Endothelial cell (in vitro differentiated cells): ENCODE measurements around the gene HS3ST5. TPM values are rescaled to one million over a fixed set of nuclear protein-coding genes. Genes with fewer than 3 reads are reported as not detected.
"Not testable (repeated sequence)": the region's sequence is repeated elsewhere in the genome, so short reads cannot be mapped to it uniquely, and the experiment has no call there.

Experiments
- DNase-seq: peaks from one replicate; pipeline ENCODE4 v3.0.0; 2021; ENCODE audit warnings: low spot score
- H3K27ac Mint-ChIP-seq: one replicate; pipeline ENCODE4 v1.8.0; 2021; ENCODE audit warnings: mixed read lengths, inconsistent platforms; ENCODE audit not compliant: unreplicated experiment
- H3K27me3 Mint-ChIP-seq: one replicate; pipeline ENCODE4 v1.8.0; 2021; ENCODE audit warnings: mild to moderate bottlenecking, moderate library complexity, mixed read lengths, inconsistent platforms; ENCODE audit not compliant: unreplicated experiment
- H3K36me3 Mint-ChIP-seq: one replicate; pipeline ENCODE4 v1.8.0; 2021; ENCODE audit warnings: mild to moderate bottlenecking, low read depth, mixed read lengths, inconsistent platforms; ENCODE audit not compliant: unreplicated experiment
- H3K4me1 Mint-ChIP-seq: one replicate; pipeline ENCODE4 v1.8.0; 2021; ENCODE audit warnings: mild to moderate bottlenecking, mixed read lengths, inconsistent platforms; ENCODE audit not compliant: unreplicated experiment
- H3K4me3 Mint-ChIP-seq: one replicate; pipeline ENCODE4 v1.8.0; 2021; ENCODE audit warnings: mild to moderate bottlenecking, mixed read lengths, inconsistent platforms; ENCODE audit not compliant: unreplicated experiment
- H3K9me3 Mint-ChIP-seq: one replicate; pipeline ENCODE4 v1.8.0; 2021; ENCODE audit warnings: mixed read lengths, inconsistent platforms; ENCODE audit not compliant: unreplicated experiment
- CTCF ChIP-seq: fragments of 200-600 bp; sonication (generic); IDR thresholded peaks from one replicate; pipeline ENCODE4 v1.5.0; 2021; ENCODE audit warnings: antibody characterized with exemption; ENCODE audit not compliant: unreplicated experiment
- total RNA-seq: library from RNA; stranded (reverse); fragmentation: NEBNext Ultra II Directional; extraction: Animal tissue kit (Norgen Biotek cat#: 25700); gene quantifications from one replicate; pipeline ENCODE4 v1.2.1, GENCODE V29; 2021; ENCODE audit not compliant: unreplicated experiment

Gene HS3ST5
- total RNA-seq, 1 donor from 2014 or later, result 0.51 TPM

- DNase-seq, result no peak
- no peaks in the 10 kb centered on the region for H3K27me3 Mint-ChIP-seq
- no peaks in the 10 kb centered on the region for H3K36me3 Mint-ChIP-seq
- TF ChIP-seq CTCF, result no peak
- no peaks in the 10 kb centered on the region for H3K9me3 Mint-ChIP-seq
- H3K4me3 Mint-ChIP-seq, result no peak overlapping the region
- H3K4me1 Mint-ChIP-seq, result no peaks in the 10 kb centered on the region
- no peak overlapping the region for H3K27ac Mint-ChIP-seq
Measured at GRCh38 chr6:114227944-114228468, 114.8 kb downstream of the HS3ST5 start.

GRCh38 chr6:114220241-114220640 lies 122.6 kb downstream of the HS3ST5 start:
- no peaks in the 10 kb centered on the region for H3K4me1 Mint-ChIP-seq
- H3K36me3 Mint-ChIP-seq, result no peaks in the 10 kb centered on the region
- no peaks in the 10 kb centered on the region for H3K9me3 Mint-ChIP-seq
- no peaks in the 10 kb centered on the region for H3K27me3 Mint-ChIP-seq
- H3K27ac Mint-ChIP-seq, result no peak overlapping the region
- no peak overlapping the region for H3K4me3 Mint-ChIP-seq
- no peak for TF ChIP-seq CTCF
- no peak for DNase-seq

- Mint-ChIP-seq H3K36me3 (no peaks in the 10 kb centered on the region), H3K27me3 (no peaks in the 10 kb centered on the region), H3K4me3 (no peak overlapping the region), H3K9me3 (no peaks in the 10 kb centered on the region), H3K27ac (no peak overlapping the region), H3K4me1 (no peaks in the 10 kb centered on the region)
- no peak for TF ChIP-seq CTCF
- no peak for DNase-seq
Measured at GRCh38 chr6:114218437-114219340, 124.1 kb downstream of the HS3ST5 start.

- not testable (repeated sequence) for DNase-seq, H3K27me3 Mint-ChIP-seq, H3K27ac Mint-ChIP-seq, H3K9me3 Mint-ChIP-seq, H3K4me3 Mint-ChIP-seq, H3K36me3 Mint-ChIP-seq, H3K4me1 Mint-ChIP-seq
Measured at GRCh38 chr6:114217996-114218395, 124.8 kb downstream of the HS3ST5 start.

- H3K27me3 Mint-ChIP-seq, result no peaks in the 10 kb centered on the region
- no peaks in the 10 kb centered on the region for H3K36me3 Mint-ChIP-seq
- no peak for TF ChIP-seq CTCF
- H3K4me1 Mint-ChIP-seq, result no peaks in the 10 kb centered on the region
- H3K4me3 Mint-ChIP-seq, result no peak overlapping the region
- DNase-seq, result no peak
- H3K27ac Mint-ChIP-seq, result no peak overlapping the region
- no peaks in the 10 kb centered on the region for H3K9me3 Mint-ChIP-seq
Measured at GRCh38 chr6:114216789-114217467, 125.9 kb downstream of the HS3ST5 start.
